Measurements from ENCODE around the gene SLC23A2.

SLC23A2 gene

DNA sequence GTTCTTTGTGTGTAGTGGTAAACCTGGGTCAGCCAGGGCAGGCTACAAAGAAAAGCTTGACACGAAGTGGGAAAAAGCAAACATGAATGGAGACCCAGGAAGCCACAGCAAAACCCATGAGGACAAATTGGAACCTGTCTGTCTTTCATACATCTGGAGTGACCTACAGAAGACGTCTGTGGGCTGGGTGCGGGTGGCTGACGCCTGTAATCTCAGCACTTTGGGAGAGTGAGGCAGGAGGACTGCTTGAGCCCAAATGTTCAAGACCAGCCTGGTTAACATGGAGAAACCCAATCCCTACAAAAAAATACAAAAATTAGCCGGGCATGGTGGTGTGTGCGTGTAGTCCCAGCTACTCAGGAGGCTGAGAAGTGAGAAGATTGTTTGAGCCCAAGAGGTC is 164.8 kb downstream of the SLC23A2 start:
- TF ChIP-seq, protein P1, sequence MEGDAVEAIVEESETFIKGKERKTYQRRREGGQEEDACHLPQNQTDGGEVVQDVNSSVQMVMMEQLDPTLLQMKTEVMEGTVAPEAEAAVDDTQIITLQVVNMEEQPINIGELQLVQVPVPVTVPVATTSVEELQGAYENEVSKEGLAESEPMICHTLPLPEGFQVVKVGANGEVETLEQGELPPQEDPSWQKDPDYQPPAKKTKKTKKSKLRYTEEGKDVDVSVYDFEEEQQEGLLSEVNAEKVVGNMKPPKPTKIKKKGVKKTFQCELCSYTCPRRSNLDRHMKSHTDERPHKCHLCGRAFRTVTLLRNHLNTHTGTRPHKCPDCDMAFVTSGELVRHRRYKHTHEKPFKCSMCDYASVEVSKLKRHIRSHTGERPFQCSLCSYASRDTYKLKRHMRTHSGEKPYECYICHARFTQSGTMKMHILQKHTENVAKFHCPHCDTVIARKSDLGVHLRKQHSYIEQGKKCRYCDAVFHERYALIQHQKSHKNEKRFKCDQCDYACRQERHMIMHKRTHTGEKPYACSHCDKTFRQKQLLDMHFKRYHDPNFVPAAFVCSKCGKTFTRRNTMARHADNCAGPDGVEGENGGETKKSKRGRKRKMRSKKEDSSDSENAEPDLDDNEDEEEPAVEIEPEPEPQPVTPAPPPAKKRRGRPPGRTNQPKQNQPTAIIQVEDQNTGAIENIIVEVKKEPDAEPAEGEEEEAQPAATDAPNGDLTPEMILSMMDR (IDR thresholded peaks at IDR 0.05; ENCODE audit: borderline replicate concordance, insufficient read depth, low read depth, low read length) = no peak

DNA sequence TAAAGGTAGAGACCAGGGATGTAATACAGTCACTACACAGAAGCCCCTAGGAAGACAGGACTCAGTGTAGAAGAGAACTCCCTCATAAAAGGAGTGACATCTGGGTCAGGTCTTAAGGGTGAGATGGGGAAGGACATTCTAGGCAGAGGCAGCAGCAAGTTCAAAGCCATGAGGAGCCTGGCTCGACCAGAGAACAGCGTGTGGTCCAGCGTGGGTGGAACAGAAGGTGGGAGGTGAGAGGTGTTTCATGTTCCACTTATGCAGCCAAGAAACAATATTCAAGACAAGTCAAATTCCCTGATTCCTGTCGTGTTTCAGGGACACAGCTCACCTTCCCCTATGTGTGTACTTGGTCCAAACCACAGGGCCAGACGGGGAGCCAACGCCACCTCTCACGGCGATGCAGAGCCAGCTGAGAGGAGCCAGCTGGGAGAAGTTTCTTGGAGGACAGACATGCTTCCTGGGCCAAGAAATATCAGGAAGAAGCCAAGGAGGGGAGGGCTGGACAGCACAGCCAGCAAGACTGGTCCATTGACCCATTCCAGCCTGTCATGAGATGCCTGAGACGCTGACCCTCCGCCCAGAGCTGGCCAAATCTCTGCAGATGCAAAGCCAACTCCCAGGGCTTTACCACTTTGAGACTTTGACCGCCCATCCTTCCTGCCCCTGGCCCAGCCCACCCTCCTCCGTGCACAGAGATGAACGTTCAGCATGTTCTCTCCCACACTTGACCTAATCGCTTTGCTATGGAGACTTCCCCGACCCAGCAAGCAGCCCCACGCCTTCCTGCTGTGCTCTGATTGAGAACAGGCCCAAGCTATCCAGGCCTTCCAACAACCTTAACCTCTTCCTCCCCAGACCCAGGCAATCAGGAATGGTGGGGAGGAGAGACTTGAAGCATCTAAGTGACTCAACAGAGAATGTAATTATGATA is 165.8 kb downstream of the SLC23A2 start:
- no peak overlapping the region for H3K4me3 ChIP-seq (ENCODE audit: low read depth, low read length)
- TF ChIP-seq, protein P1 (IDR thresholded peaks at IDR 0.05; ENCODE audit: borderline replicate concordance, insufficient read depth, low read depth, low read length) = no peak

More for the DNA sequence above, 164.8 kb downstream of the SLC23A2 start:
- H3K4me3 ChIP-seq (ENCODE audit: low read depth, low read length) = no peak overlapping the region

GRCh38 chr20:4833074-4833728 is 168.1 kb downstream of the SLC23A2 start:
- H3K4me3 ChIP-seq (ENCODE audit: low read depth, low read length) = no peak overlapping the region
- TF ChIP-seq, protein P1 (IDR thresholded peaks at IDR 0.05; ENCODE audit: borderline replicate concordance, insufficient read depth, low read depth, low read length) = no peak

- TF ChIP-seq, protein P1 (IDR thresholded peaks at IDR 0.05; ENCODE audit: borderline replicate concordance, insufficient read depth, low read depth, low read length) = no peak
- no peak overlapping the region for H3K4me3 ChIP-seq (ENCODE audit: low read depth, low read length)
Measured at GRCh38 chr20:4832469-4832868, 168.8 kb downstream of the SLC23A2 start.

- TF ChIP-seq, protein P1 (IDR thresholded peaks at IDR 0.05; ENCODE audit: borderline replicate concordance, insufficient read depth, low read depth, low read length) = no peak
- no peak overlapping the region for H3K4me3 ChIP-seq (ENCODE audit: low read depth, low read length)
Measured at GRCh38 chr20:4830696-4831095, 170.6 kb downstream of the SLC23A2 start.

DNA sequence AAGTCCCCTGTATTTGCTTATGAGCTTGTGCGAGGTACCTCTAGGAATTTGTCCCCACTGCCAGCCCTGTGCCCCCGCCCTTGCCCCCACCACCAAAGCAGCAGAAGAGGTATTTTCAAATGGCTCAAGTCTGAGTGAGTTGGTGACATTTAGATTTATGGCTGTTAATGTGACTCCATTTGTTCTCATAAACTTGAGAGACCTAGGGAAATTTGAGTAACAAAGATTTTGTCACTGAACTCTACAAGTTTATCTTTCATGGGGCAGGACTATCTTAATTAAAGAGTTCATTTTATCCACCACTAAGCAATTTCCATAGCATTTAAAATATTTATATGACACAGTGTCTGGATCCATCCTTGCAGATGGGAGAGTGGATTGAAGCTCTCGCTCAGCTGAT is 171.1 kb downstream of the SLC23A2 start:
- TF ChIP-seq, protein P1 (IDR thresholded peaks at IDR 0.05; ENCODE audit: borderline replicate concordance, insufficient read depth, low read depth, low read length) = no peak

More for the DNA sequence above, 171.1 kb downstream of the SLC23A2 start:
- no peak overlapping the region for H3K4me3 ChIP-seq (ENCODE audit: low read depth, low read length)
